Uterus (tissue), 2 donors: ENCODE measurements around the gene IQSEC3.

Experiments
- POLR2A ChIP-seq, 2 donors: fragments of 450-650 bp; IDR thresholded peaks; one replicate each; pipeline ENCODE4 v1.6.1; 2016; ENCODE audit warnings: antibody characterized with exemption in 2 of 2, mild to moderate bottlenecking in 1 of 2, moderate library complexity in 1 of 2
- TF ChIP-seq, protein P1 (sequence below), 4 experiments: fragments of 200-600 bp in 2 of 4; fragments of 450-650 bp in 2 of 4; sonication (generic) in 2 of 4; IDR thresholded peaks; one replicate each; pipeline ENCODE4 v1.5.1; 2016 to 2019; ENCODE audit warnings: antibody characterized with exemption in 4 of 4, mild to moderate bottlenecking in 2 of 4, moderate library complexity in 1 of 4

DNA sequence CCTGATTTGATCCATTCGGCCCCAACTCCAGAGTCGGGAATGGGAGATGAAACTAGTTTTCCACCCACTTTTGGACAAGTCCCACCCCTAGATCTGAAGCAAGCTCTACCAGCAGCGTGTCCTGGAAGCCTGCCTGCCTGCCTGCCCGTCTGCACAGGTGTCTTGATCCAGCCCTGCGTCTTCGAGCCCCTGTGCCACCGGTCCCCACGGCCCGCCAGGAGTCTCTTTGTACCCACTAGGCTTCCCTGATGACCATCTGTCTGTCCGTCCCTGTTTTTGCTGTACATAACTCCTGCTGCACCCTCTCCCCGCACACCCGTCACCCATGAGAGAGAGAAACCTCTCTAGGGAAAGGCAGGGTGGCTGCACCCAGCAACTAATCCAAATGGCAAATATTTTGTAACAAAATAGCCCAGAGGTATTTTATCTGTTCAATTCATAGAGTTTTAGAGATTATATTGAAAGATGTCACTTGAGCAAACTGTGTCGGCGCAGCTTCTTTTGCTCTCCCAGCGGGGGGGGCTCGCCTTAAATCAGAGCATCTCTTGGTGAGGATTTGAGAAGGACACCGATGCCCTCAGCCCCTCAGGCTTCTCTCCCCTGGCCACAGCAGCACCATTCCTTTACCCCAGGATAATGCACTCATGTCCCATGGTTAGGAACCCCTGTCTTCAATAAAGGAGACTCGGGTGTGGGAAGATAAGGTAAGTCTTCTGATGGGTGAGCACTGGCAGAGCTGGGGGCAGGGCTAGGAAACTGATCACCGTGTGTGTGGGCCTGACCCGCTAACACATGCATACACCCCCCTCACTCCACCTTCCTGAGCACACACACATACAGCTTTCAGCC lies 111.6 kb downstream of the IQSEC3 start:
- TF ChIP-seq, protein P1, sequence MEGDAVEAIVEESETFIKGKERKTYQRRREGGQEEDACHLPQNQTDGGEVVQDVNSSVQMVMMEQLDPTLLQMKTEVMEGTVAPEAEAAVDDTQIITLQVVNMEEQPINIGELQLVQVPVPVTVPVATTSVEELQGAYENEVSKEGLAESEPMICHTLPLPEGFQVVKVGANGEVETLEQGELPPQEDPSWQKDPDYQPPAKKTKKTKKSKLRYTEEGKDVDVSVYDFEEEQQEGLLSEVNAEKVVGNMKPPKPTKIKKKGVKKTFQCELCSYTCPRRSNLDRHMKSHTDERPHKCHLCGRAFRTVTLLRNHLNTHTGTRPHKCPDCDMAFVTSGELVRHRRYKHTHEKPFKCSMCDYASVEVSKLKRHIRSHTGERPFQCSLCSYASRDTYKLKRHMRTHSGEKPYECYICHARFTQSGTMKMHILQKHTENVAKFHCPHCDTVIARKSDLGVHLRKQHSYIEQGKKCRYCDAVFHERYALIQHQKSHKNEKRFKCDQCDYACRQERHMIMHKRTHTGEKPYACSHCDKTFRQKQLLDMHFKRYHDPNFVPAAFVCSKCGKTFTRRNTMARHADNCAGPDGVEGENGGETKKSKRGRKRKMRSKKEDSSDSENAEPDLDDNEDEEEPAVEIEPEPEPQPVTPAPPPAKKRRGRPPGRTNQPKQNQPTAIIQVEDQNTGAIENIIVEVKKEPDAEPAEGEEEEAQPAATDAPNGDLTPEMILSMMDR (IDR thresholded peaks at IDR 0.05), result no peak
- no peak for TF ChIP-seq POLR2A (IDR thresholded peaks at IDR 0.05)
